Measurements from ENCODE around the gene SEMA3D. TPM values are rescaled to one million over a fixed set of nuclear protein-coding genes. Genes with fewer than 3 reads are reported as not detected.

The SEMA3D gene
- total and polyA plus RNA-seq, 2 donors (not counting 1 experiment from before 2014, with no cell fraction given) = 0.46 to 0.59 TPM

GRCh38 chr7:85006754-85007153 lies 180.1 kb downstream of the SEMA3D start:
- no peak overlapping the region for H2AFZ ChIP-seq (ENCODE audit: insufficient read depth, low read depth, low read length, poor library complexity, severe bottlenecking)
- ChIA-PET POLR2A (no interaction called here), CTCF (no interaction called here)
- H3K4me1 ChIP-seq (ENCODE audit: control insufficient read depth in 2 of 2, insufficient read depth in 2 of 2, low read length in 2 of 2) = no peaks in the 10 kb centered on the region
- H3K9me3 Mint-ChIP-seq (ENCODE audit: insufficient read depth) = no peaks in the 10 kb centered on the region
- intact Hi-C loops (cut with micrococcal nuclease) = no loop called here
- no peaks in the 10 kb centered on the region for H3K79me2 ChIP-seq (ENCODE audit: control insufficient read depth, insufficient read depth, low read length)
- no peaks in the 10 kb centered on the region for H4K20me1 ChIP-seq (ENCODE audit: control insufficient read depth, insufficient read depth, low read length, poor library complexity, severe bottlenecking)
- no peak overlapping the region for H3K27ac Mint-ChIP-seq
- H3K4me2 ChIP-seq (replicated peaks; ENCODE audit: low read depth, low read length, poor library complexity, severe bottlenecking) = no peak overlapping the region
- ATAC-seq (ENCODE audit: low read depth) (no peak), DNase-seq (no peak)
- H3K27ac ChIP-seq (ENCODE audit: low read length in 2 of 2) = no peak overlapping the region
- no peak overlapping the region for H3K9ac ChIP-seq (ENCODE audit: low read length)
- TF ChIP-seq CTCF (IDR thresholded peaks at IDR 0.05) (no peak), EZH2 (IDR thresholded peaks at IDR 0.05; ENCODE audit: borderline replicate concordance, insufficient read depth, low read depth, low read length, poor library complexity, severe bottlenecking) (no peak)
- no peaks in the 10 kb centered on the region for H3K4me1 Mint-ChIP-seq
- no peaks in the 10 kb centered on the region for H3K36me3 ChIP-seq (replicated peaks in 1 of 2; ENCODE audit: control extremely low read depth in 1 of 2, control insufficient read depth in 1 of 2, extremely low read depth in 1 of 2, insufficient read depth in 2 of 2, low read length in 1 of 2)
- H3K9me3 ChIP-seq (ENCODE audit: control extremely low read depth in 1 of 3, control insufficient read depth in 2 of 3, insufficient read depth in 1 of 3, low read length in 2 of 3) = no peaks in the 10 kb centered on the region
- no peaks in the 10 kb centered on the region for H3K27me3 ChIP-seq (replicated peaks in 1 of 4; ENCODE audit: control extremely low read depth in 1 of 4, control insufficient read depth in 3 of 4, insufficient read depth in 4 of 4, low read length in 3 of 4)
- WGBS (ENCODE audit: insufficient coverage) = no CpG with 5 or more reads among the region's 1 CpG
- H3K27me3 Mint-ChIP-seq = no peaks in the 10 kb centered on the region
- H3K4me3 Mint-ChIP-seq = no peak overlapping the region
- no peak overlapping the region for H3K4me3 ChIP-seq (ENCODE audit: control extremely low read depth in 1 of 5, extremely low read depth in 1 of 5, insufficient read depth in 1 of 5, low read depth in 2 of 5, low read length in 4 of 5)

- no peak overlapping the region for H3K27ac Mint-ChIP-seq
- TF ChIP-seq EZH2 (IDR thresholded peaks at IDR 0.05; ENCODE audit: borderline replicate concordance, insufficient read depth, low read depth, low read length, poor library complexity, severe bottlenecking) = no peak
- TF ChIP-seq CTCF (IDR thresholded peaks at IDR 0.05) = no peak
- H3K9me3 Mint-ChIP-seq (ENCODE audit: insufficient read depth) = no peaks in the 10 kb centered on the region
- DNase-seq (no peak), ATAC-seq (ENCODE audit: low read depth) (no peak)
- Histone ChIP-seq H3K79me2 (ENCODE audit: control insufficient read depth, insufficient read depth, low read length) (no peaks in the 10 kb centered on the region), H3K27ac (ENCODE audit: low read length in 2 of 2) (no peak overlapping the region), H3K9ac (ENCODE audit: low read length) (no peak overlapping the region), H3K4me1 (ENCODE audit: control insufficient read depth in 2 of 2, insufficient read depth in 2 of 2, low read length in 2 of 2) (no peaks in the 10 kb centered on the region), H3K27me3 (replicated peaks in 1 of 4; ENCODE audit: control extremely low read depth in 1 of 4, control insufficient read depth in 3 of 4, insufficient read depth in 4 of 4, low read length in 3 of 4) (no peaks in the 10 kb centered on the region), H2AFZ (ENCODE audit: insufficient read depth, low read depth, low read length, poor library complexity, severe bottlenecking) (no peak overlapping the region), H3K9me3 (ENCODE audit: control extremely low read depth in 1 of 3, control insufficient read depth in 2 of 3, insufficient read depth in 1 of 3, low read length in 2 of 3) (no peaks in the 10 kb centered on the region), H3K36me3 (replicated peaks in 1 of 2; ENCODE audit: control extremely low read depth in 1 of 2, control insufficient read depth in 1 of 2, extremely low read depth in 1 of 2, insufficient read depth in 2 of 2, low read length in 1 of 2) (no peaks in the 10 kb centered on the region), H3K4me2 (replicated peaks; ENCODE audit: low read depth, low read length, poor library complexity, severe bottlenecking) (no peak overlapping the region), H4K20me1 (ENCODE audit: control insufficient read depth, insufficient read depth, low read length, poor library complexity, severe bottlenecking) (no peaks in the 10 kb centered on the region), H3K4me3 (ENCODE audit: control extremely low read depth in 1 of 5, extremely low read depth in 1 of 5, insufficient read depth in 1 of 5, low read depth in 2 of 5, low read length in 4 of 5) (no peak overlapping the region)
- ChIA-PET POLR2A (no interaction called here), CTCF (no interaction called here)
- H3K4me1 Mint-ChIP-seq = no peaks in the 10 kb centered on the region
- H3K27me3 Mint-ChIP-seq = no peaks in the 10 kb centered on the region
- intact Hi-C loops (cut with micrococcal nuclease) = no loop called here
- no peak overlapping the region for H3K4me3 Mint-ChIP-seq
- WGBS (ENCODE audit: insufficient coverage) = no CpG with 5 or more reads among the region's 2 CpGs
Observed at GRCh38 chr7:85004402-85004801, 182.5 kb downstream of the SEMA3D start.

All from B cell (primary cell).